Measurements from ENCODE around the gene PLD3.

The PLD3 gene

Small RNA genes within 50 kb of the gene (small RNA-seq; reads per million reads assigned to genes)
- gene MIR6796 (0 reads per million in 2 experiments), gene RF00019 (0 reads per million in 2 experiments), gene RNU6-945P (0 reads per million in 2 experiments)
